WTC11 (cell line): ENCODE data around the gene ZNF827.

Source experiments
- CTCF ChIP-seq: fragments of 200-600 bp; IDR thresholded peaks from 2 replicates; pipeline ENCODE4 v1.8.0; 2022; ENCODE audit warnings: antibody characterized with exemption
- MLX ChIP-seq: sonication (generic); formaldehyde crosslinking; IDR thresholded peaks from 2 replicates; pipeline ENCODE4 v1.8.1; 2023; ENCODE audit warnings: mild to moderate bottlenecking, missing genetic modification reagents, moderate library complexity
- TF ChIP-seq, protein P1 (sequence below): sonication (generic); formaldehyde crosslinking; IDR thresholded peaks from 2 replicates; pipeline ENCODE4 v1.8.0; 2022; ENCODE audit warnings: mild to moderate bottlenecking, missing genetic modification reagents
- TF ChIP-seq, protein P2 (sequence below): sonication (generic); formaldehyde crosslinking; conservative IDR thresholded peaks from 2 replicates; pipeline ENCODE4 v1.8.1; 2022; ENCODE audit warnings: mild to moderate bottlenecking, missing genetic modification reagents

GRCh38 chr4:145898466-145898865 lies 40.2 kb downstream of the ZNF827 start:
- TF ChIP-seq CTCF (no peak), MLX (CRISPR knock-in tag) (no peak)
- TF ChIP-seq, protein P1, sequence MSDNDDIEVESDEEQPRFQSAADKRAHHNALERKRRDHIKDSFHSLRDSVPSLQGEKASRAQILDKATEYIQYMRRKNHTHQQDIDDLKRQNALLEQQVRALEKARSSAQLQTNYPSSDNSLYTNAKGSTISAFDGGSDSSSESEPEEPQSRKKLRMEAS (CRISPR knock-in tag): no peak
- TF ChIP-seq, protein P2, sequence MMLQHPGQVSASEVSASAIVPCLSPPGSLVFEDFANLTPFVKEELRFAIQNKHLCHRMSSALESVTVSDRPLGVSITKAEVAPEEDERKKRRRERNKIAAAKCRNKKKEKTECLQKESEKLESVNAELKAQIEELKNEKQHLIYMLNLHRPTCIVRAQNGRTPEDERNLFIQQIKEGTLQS: no peak
